Ascending aorta (tissue), 2 donors: ENCODE results near the gene UBE2A. TPM values are rescaled to one million over a fixed set of nuclear protein-coding genes. Genes with fewer than 3 reads are reported as not detected.

Source experiments
- DNase-seq, 2 donors: peaks; one replicate each; pipeline ENCODE4 v3.0.0-alpha.2; 2019; ENCODE audit warnings: low spot score in 2 of 2
- H3K27ac ChIP-seq, 2 donors: fragments of 200-600 bp; sonication (generic); one replicate each; pipeline ENCODE4 v1.5.1; 2016 to 2017; ENCODE audit warnings: mild to moderate bottlenecking in 1 of 2
- H3K27me3 ChIP-seq: fragments of 200-600 bp; sonication (generic); one replicate; pipeline ENCODE4 v1.5.1; 2017
- H3K36me3 ChIP-seq, 2 donors: fragments of 200-600 bp; sonication (generic); one replicate each; pipeline ENCODE4 v1.5.1; 2016
- H3K4me1 ChIP-seq, 2 donors: fragments of 200-600 bp; sonication (generic); one replicate each; pipeline ENCODE4 v1.5.1; 2016 to 2017; ENCODE audit warnings: mild to moderate bottlenecking in 1 of 2
- H3K4me3 ChIP-seq, 2 donors: fragments of 200-600 bp; sonication (generic); one replicate each; pipeline ENCODE4 v1.5.1; 2016 to 2017; ENCODE audit warnings: mild to moderate bottlenecking in 1 of 2
- H3K9me3 ChIP-seq, 2 donors: fragments of 200-600 bp; sonication (generic); one replicate each; pipeline ENCODE4 v1.5.1; 2016
- CTCF ChIP-seq, 3 experiments: fragments of 200-600 bp in 2 of 3; fragments of 450-650 bp in 1 of 3; sonication (generic) in 2 of 3; IDR thresholded peaks; one replicate each; pipeline ENCODE4 v1.5.1; 2016 to 2019; ENCODE audit warnings: antibody characterized with exemption in 3 of 3, mild to moderate bottlenecking in 1 of 3, moderate library complexity in 1 of 3
- intact Hi-C: fragments of 100-400 bp; cut with DNase I; formaldehyde crosslinking; loops from one replicate; pipeline ENCODE4 v1.15.1; 2023
- total RNA-seq: library from RNA; depleted of rRNA; stranded (reverse); fragments of >200 nt; gene quantifications from one replicate; pipeline ENCODE4 v1.1.0, GENCODE V29; 2016

Gene UBE2A
- total RNA-seq, 1 donor from 2014 or later, result 28.4 TPM

GRCh38 chrX:119573840-119574393 is 446 bp upstream of the UBE2A start:
- intact Hi-C loops, result loop anchor here (1.0 to 10.0 kb wide), 5 partner anchors 9 to 371 kb away; partner anchors contain the start of genes NKAP, RPL39, STEEP1 and UPF3B
- H3K27me3 ChIP-seq, result no peaks in the 10 kb centered on the region
- no peaks in the 10 kb centered on the region for H3K9me3 ChIP-seq
- no peak for TF ChIP-seq CTCF (IDR thresholded peaks at IDR 0.05)
- peaks cover 0 to 5% of the 10 kb centered on the region in 2 donors for H3K4me1 ChIP-seq
- H3K4me3 ChIP-seq, result peak overlapping the region; percentile 64 to 92
- H3K27ac ChIP-seq, result peak overlapping the region; percentile 94 to 95
- no peaks in the 10 kb centered on the region for H3K36me3 ChIP-seq
- DNase-seq, result peak in 1 of 2 donors; percentile 73

- TF ChIP-seq CTCF (IDR thresholded peaks at IDR 0.05), result no peak
- H3K27me3 ChIP-seq, result no peaks in the 10 kb centered on the region
- H3K36me3 ChIP-seq, result no peaks in the 10 kb centered on the region
- intact Hi-C loops, result loop anchor here (10.0 kb wide), 1 partner anchor 365 kb away; the partner anchor contains the start of gene NKAP
- no peaks in the 10 kb centered on the region for H3K9me3 ChIP-seq
- H3K4me1 ChIP-seq, result peaks cover 0 to 2% of the 10 kb centered on the region in 2 donors
- no peak overlapping the region for H3K4me3 ChIP-seq
- no peak for DNase-seq
- no peak overlapping the region for H3K27ac ChIP-seq
Measured at GRCh38 chrX:119579414-119579813, 5.1 kb downstream of the UBE2A start.

- Histone ChIP-seq H3K36me3 (peaks cover 0 to 2% of the 10 kb centered on the region in 2 donors), H3K4me1 (no peaks in the 10 kb centered on the region), H3K27me3 (no peaks in the 10 kb centered on the region), H3K4me3 (no peak overlapping the region), H3K9me3 (no peaks in the 10 kb centered on the region), H3K27ac (no peak overlapping the region)
- DNase-seq, result no peak
- no peak for TF ChIP-seq CTCF (IDR thresholded peaks at IDR 0.05)
- intact Hi-C loops, result no loop called here
Measured at GRCh38 chrX:119583431-119584059, 9.2 kb downstream of the UBE2A start.

- Histone ChIP-seq H3K27ac (no peak overlapping the region), H3K4me3 (no peak overlapping the region), H3K36me3 (peaks cover 2 to 8% of the 10 kb centered on the region in 2 donors), H3K9me3 (no peaks in the 10 kb centered on the region), H3K4me1 (no peaks in the 10 kb centered on the region), H3K27me3 (no peaks in the 10 kb centered on the region)
- TF ChIP-seq CTCF (IDR thresholded peaks at IDR 0.05), result no peak
- no peak for DNase-seq
- intact Hi-C loops, result no loop called here
Measured at GRCh38 chrX:119589810-119590209, 15.4 kb downstream of the UBE2A start.

GRCh38 chrX:119602701-119603255 is 28.4 kb downstream of the UBE2A start:
- TF ChIP-seq CTCF (IDR thresholded peaks at IDR 0.05), result no peak
- no peaks in the 10 kb centered on the region for H3K9me3 ChIP-seq
- H3K4me3 ChIP-seq, result no peak overlapping the region
- H3K27ac ChIP-seq, result no peak overlapping the region
- H3K27me3 ChIP-seq, result no peaks in the 10 kb centered on the region
- no peak for DNase-seq
- intact Hi-C loops, result loop anchor here (10.0 kb wide), 1 partner anchor 252 kb away; the partner anchor contains the start of gene UPF3B
- no peaks in the 10 kb centered on the region for H3K4me1 ChIP-seq
- no peaks in the 10 kb centered on the region for H3K36me3 ChIP-seq
